Measurements from ENCODE around the gene CEP112.
"Not testable (repeated sequence)": the region's sequence is repeated elsewhere in the genome, so short reads cannot be mapped to it uniquely, and the experiment has no call there.

Gene CEP112

GRCh38 chr17:66210208-66210574, 18.3 kb upstream of the CEP112 start:
- no peak for DNase-seq (ENCODE audit: low read depth)

DNA sequence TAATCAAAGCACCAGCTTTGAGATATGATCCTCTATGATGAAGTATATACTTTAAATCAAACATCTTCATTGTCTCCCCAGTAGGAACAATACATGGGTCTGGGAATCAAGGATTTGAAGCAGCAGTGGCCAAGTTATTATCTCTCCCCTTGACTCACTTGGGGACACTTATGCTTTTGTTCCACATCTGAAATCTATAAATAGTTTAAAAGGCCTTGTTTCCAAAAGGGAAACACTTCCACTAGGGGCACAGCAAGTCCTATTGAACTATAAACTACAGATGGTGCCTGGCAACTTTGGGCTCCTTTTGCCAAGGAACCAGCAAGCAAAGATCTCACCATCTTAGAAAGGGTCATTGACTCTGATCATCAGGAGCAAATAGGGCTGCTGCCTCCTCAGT, 16.0 kb upstream of the CEP112 start:
- no peak for DNase-seq (ENCODE audit: low read depth)

DNA sequence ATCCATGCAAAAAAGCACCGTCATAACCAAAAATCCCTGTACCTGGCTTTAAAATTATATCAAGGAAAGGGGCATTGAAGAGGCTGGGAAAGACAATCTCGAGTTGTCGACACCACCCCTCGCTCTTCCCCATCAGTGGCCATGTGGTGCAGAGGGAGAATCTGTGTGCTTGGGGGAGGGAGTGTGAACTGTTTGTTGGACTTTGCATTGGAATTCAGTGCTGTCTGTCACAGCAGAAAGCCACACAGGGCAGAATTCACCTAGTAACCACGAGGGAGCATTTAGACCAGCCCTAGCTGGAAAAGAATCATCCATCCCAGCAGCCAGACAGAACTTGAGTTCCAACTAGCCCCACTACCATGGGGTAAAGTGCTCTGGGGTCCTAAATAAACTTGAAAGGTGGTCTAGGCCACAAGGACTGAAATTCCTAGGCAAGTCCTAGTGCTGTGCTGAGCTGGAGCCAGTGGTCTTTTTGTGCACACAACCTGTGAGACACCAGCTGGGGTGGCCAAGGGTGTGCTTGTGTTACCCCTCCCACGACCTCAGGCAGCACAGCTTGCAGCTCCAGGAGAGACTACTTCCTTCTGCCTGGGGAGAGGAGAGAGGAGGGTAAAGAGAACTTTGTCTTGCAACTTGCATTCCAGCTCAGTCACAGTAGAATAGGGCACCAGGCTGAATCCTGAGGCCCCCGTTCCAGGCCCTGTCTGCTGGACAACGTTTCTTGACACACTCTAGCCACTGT, 11.5 kb upstream of the CEP112 start:
- no peak for DNase-seq (ENCODE audit: low read depth)

- DNase-seq (ENCODE audit: low read depth), result no peak
Measured at GRCh38 chr17:66200685-66201092, 8.8 kb upstream of the CEP112 start.

DNA sequence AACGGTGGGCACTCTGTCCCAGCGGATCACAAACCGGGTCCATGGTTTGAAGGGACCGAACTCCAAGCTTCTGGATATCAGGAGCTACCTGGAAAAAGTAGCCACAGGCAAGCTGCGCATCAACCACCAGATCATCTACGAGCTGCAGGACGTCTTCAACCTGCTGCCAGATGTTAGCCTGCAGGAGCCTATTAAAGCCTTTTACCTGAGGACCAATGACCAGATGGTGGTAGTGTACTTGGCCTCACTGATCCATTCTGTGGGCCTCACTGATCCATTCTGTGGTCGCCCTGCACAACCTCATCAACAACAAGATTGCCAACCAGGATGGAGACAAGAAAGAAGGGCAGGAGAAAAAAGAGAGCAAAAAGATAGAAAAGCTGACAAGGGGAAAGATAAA, 6.3 kb upstream of the CEP112 start:
- DNase-seq (ENCODE audit: low read depth), result no peak

DNA sequence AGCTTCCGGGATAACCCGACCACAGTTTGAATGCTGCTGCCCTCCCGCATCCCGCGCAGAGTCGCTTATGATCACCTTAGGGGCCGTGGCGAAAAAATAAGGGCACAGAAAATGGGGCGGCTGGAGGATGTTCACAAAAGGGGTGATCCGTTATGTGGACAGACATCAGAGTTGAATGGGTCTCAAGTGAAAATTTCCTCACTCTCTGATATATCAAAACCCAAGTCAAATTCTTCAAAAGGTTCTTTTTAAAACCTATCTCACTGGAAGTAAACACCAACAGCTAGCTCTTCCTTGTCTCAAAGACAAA, 400 bp upstream of the CEP112 start:
- DNase-seq (ENCODE audit: low read depth), result no peak

GRCh38 chr17:66190738-66191592, 968 bp downstream of the CEP112 start:
- no peak for DNase-seq (ENCODE audit: low read depth)

DNA sequence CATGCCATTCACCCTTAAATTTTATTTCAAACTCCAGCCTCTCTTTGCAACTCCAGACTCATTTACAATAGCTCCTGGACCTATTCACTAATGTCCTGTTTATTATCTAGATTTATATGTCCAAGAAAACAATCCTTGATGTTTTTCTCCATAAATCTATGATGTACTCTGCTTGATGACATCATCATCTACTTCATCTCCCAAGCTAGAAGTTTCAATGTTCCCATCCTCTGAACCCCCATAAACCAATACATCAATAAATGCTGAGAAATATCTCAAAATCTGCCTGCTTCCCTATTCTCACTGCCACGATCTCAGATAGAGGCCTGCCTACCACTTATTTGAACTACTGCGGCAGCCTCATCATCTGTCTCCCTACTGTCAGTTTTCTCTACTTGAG, 4.2 kb downstream of the CEP112 start:
- no peak for DNase-seq (ENCODE audit: low read depth)

DNA sequence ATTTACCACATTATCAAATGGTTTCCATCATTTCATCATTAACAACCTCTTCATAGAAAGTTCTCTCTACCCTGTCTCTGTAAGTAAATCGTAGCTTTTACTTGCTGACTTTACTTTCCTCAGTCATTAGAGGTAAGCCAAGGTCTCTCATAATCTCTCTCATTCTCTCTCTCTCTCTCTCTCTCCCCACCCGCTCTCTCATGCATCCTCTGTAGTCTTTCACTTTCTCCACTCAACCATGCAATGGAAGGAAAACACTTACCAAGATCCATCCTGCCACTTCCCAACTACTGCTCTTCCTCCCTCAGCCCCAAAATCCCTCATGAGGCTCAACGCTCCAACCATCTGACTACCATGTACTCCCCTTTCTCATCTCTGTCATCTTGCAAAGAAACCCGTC, 6.1 kb downstream of the CEP112 start:
- no peak for DNase-seq (ENCODE audit: low read depth)

DNA sequence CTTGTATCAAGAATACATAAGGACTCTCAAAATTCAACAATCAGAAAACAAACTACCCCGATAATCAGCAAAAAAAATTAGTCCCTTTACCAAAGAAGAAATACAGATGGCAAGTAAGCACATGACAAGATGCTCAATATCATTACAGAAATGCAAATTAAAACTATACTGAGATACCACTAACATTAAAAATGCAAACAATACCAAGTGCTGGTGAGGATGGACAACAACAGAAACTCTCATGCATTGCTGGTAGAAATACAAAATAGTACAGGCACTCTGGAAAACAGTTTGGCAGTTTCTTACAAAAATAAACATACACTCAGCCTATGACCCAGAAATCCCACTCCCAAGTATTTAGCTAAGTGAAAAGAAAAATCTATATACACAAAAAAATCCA, 7.5 kb downstream of the CEP112 start:
- DNase-seq (ENCODE audit: low read depth), result no peak

DNA sequence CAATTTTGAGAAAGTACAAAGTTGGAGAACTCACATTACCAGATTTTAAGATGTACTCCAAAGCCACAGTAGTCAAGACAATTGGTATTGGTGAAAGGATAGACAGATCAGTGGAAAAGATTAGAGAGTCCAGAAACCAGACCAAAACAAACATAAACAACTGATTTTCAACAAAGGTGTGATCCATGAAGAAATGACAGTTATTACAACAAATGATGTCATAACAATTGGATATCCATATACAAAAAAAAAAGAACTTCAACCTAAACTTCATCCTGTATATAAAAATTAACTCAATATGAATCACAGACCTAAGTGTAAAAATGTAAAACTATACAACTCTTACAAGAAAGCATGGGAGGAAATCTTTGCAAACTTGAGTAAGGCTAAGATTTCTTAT, 8.4 kb downstream of the CEP112 start:
- no peak for DNase-seq (ENCODE audit: low read depth)

GRCh38 chr17:66178642-66179041, 13.3 kb downstream of the CEP112 start:
- DNase-seq (ENCODE audit: low read depth), result no peak

- no peak for DNase-seq (ENCODE audit: low read depth)
Measured at GRCh38 chr17:66177048-66177447, 14.9 kb downstream of the CEP112 start.

- no peak for DNase-seq (ENCODE audit: low read depth)
Measured at GRCh38 chr17:66175892-66176291, 16.0 kb downstream of the CEP112 start.

DNA sequence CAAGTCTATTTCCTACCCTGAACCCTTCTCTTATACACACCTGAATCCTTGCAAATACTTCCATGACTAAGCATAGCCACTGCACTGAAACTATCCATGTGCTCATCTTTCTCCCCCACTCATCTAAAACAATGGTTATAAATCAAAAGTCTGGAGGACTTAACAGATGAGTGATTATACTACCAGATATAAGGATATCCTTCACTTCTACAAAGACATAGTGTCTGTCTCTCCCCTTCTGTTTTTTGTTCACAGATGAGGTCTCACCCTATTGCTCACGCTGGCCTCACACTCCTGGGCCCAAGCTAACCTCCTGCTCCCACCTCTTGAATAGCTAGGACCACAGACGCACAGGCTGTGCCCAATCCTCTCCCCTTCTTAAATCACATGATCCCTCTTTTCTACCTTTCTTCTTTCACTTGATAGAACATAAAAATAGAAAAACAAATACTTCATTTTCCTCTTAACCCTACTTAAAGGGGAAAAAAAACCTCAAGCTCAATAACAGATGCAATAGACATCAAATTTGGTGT, 19.2 kb downstream of the CEP112 start:
- DNase-seq (ENCODE audit: low read depth), result no peak

DNA sequence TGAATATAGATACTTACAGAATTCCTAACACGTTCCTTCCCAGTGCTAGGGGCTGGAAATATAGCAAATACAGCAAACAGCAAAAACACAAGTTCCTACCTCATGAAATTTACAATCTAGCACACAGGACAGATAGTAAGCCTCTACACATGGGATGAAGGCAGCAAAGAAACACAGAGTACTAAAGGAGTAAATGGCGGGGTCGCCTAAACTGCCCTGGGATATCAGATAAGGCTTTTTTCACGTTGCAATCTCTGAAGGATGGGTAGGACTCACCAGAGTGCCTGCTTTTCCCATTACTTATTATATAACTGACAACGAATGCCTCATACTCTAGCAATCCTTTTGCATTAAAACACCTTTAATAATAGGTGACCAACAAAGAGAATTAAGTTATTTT, 19.8 kb downstream of the CEP112 start:
- DNase-seq (ENCODE audit: low read depth), result no peak

DNA sequence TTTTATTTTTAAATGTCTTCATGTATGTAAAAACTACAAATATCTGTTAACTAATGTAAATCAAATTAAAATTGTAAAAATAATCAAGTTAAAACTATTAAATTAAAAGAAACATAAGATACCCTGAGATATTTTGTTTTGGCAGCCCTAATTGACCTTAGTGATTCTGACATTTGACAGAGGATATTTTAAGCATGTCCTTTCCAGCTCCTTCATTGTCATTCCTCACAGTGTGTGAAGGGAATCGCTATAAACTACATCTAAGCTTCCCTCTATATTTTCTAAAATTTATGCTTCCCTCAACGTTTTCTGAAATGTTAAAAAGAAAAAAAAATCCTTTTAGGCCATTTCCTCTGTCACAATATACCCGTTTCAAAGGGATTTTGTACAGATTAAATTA, 20.2 kb downstream of the CEP112 start:
- DNase-seq (ENCODE audit: low read depth), result no peak

DNA sequence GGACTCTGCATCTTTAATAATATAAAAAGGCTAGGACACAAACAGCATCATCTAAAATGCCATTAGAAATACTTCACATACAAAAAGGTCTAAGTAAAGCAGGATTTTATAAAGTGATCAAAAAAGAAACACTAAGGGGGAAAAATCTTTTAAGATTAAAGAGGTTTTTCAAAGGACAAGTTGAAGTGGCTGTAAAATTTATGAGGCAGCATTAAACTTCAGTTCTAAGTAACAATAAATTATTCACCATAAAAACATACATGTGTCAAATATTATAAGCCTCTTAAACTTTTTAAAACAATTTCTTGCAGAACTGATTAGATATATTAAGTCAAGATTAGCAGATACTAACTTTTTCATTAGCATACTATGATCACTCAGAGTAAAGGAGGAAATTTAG, 20.8 kb downstream of the CEP112 start:
- no peak for DNase-seq (ENCODE audit: low read depth)

DNA sequence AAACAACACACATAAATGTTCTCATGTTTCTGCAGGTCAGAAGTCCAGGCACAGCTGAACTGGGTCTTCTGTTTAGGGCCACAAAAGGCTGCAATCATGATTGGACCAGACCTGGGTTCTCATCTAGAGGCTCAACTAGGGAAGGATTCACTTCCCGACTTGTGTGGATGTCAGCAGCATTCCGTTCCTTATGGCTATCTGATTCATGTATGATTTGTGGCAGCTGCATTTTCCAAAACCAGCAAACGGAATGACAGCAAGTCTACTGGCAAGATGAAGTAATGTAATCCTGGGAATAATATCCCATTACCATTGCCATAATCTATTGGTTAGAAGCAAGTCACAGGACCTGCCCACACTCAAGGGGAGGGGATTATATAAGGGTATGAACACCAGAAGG, 22.1 kb downstream of the CEP112 start:
- DNase-seq (ENCODE audit: low read depth), result no peak

GRCh38 chr17:66167189-66167815, 24.6 kb downstream of the CEP112 start:
- no peak for DNase-seq (ENCODE audit: low read depth)

- no peak for DNase-seq (ENCODE audit: low read depth)
Measured at GRCh38 chr17:66165537-66166123, 26.3 kb downstream of the CEP112 start.

DNA sequence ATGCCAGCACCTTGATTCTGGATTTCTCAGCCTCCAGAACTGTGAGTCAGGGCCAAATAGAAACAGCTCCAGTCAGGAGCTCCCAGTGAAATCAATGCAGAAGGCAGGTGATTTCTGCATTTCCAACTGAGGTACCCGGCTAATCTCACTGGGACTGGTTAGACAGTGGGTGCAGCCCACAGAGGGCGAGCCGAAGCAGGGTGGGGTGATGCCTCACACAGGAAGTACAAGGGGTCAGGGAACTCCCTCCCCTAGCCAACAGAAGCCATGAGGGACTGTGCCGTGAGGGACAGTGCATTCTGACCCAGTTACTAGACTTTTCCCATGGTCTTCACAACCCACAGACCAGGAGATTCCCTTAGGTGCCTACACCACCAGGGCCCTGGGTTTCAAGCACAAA, 36.9 kb downstream of the CEP112 start:
- DNase-seq (ENCODE audit: low read depth), result not testable (repeated sequence)

GRCh38 chr17:66152756-66153155, 39.2 kb downstream of the CEP112 start:
- no peak for DNase-seq (ENCODE audit: low read depth)
